Measurements from ENCODE around the gene DPP3. TPM values are rescaled to one million over a fixed set of nuclear protein-coding genes. Genes with fewer than 3 reads are reported as not detected.
A peak's percentile ranks its signal among the peaks of the same experiment; 100 is the strongest.
"Not testable (repeated sequence)": the region's sequence is repeated elsewhere in the genome, so short reads cannot be mapped to it uniquely, and the experiment has no call there.

DPP3 gene
- total and polyA plus RNA-seq, 8 donors, result 14.0 to 320 (median 28.2) TPM

- peaks cover 0 to 5% (median 3%) of the 10 kb centered on the region in 4 donors for H3K9me3 ChIP-seq
- TF ChIP-seq CTCF (IDR thresholded peaks at IDR 0.05) (no peak), EP300 (IDR thresholded peaks at IDR 0.05) (no peak), POLR2A (IDR thresholded peaks at IDR 0.05) (no peak), POLR2AphosphoS5 (IDR thresholded peaks at IDR 0.05) (no peak)
- H3K27me3 ChIP-seq, result no peaks in the 10 kb centered on the region
- 3 to 9% (median 5%) methylated on average over 12 of the region's 12 CpGs for WGBS, 5 donors
- peaks cover 8 to 15% (median 13%) of the 10 kb centered on the region in 4 donors for H3K4me1 ChIP-seq
- H3K36me3 ChIP-seq, result peaks cover 19 to 42% (median 41%) of the 10 kb centered on the region in 4 donors
- H3K27ac ChIP-seq, result peak overlapping the region; percentile 66 to 88 (median 84)
- peak overlapping the region; percentile 80 to 99 (median 88) for H3K4me3 ChIP-seq
- DNase-seq, result peak in 1 of 2 donors; percentile 25
- intact Hi-C loops (cut with DNase I; ENCODE audit: low total_unique reads), result no loop called here
Observed at GRCh38 chr11:66437979-66438503, 42.2 kb upstream of the DPP3 start.

DNA sequence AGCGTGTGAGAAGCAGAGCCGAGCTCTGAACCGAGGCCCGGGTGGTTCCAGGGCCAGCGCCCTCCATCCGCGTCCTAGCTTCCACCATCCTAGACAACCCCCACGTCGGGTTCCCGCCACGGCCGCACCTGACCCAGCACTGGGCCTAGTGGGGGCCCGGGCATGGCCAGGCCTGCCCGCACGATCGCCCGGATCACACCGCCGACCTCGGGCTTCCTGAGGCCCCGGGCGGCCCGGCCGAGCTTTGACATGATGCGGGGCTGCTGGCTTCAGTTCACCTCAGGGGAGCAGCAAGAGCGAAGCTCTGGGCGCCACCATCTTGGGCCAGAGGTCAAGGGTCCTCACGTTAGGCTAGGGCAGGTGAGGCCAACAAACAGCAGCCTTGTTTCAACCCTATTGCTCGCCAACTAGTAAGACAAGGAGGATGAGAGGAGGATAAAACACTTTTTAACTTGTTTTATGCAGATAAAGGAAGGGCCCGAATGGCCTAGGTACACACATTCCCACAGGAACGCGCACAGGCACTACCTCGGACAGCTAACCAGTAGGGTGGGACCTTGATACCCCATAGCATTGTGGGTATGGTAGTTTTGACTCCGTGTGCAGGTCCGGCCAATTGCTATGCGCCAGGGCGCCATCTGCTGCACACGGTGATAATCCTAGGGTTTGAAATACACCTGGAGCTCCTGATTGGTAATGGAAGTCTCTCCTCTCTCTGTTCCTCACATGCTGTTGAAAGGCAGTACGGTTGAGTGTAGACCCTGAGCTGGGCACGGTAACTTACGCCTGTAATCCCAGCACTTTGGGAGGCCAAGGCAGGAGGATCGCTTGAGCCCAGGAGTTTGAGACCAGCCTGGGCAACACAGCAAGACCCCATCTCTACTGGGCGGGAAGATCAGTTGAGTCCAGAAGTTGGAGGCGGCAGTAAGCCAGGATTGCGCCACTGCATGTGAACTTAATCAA, 41.4 kb upstream of the DPP3 start, which contains the start of gene MRPL11:
Gene MRPL11 (minus strand): TSS at position 345 of the 963 bp plus-strand sequence. CDS start 94 bp downstream, at position 251.
- Histone ChIP-seq H3K36me3 (peaks cover 14 to 35% (median 33%) of the 10 kb centered on the region in 4 donors), H3K9me3 (peaks cover 0 to 13% (median 9%) of the 10 kb centered on the region in 4 donors), H3K27me3 (no peaks in the 10 kb centered on the region), H3K4me3 (peak within 1 kb of the TSS; percentile 80 to 99 (median 88)), H3K27ac (peak within 1 kb of the TSS; percentile 66 to 88 (median 84)), H3K4me1 (peaks cover 8 to 15% (median 13%) of the 10 kb centered on the region in 4 donors)
- intact Hi-C loops (cut with DNase I; ENCODE audit: low total_unique reads), result no loop called here
- TF ChIP-seq CTCF (IDR thresholded peaks at IDR 0.05), result peak in 5 of 7 experiments; percentile 39 to 82 (median 41)
- peak; percentile 13 to 79 (median 59) for TF ChIP-seq POLR2AphosphoS5 (IDR thresholded peaks at IDR 0.05)
- no peak for TF ChIP-seq POLR2A (IDR thresholded peaks at IDR 0.05)
- peak; percentile 90 to 98 for DNase-seq
- 8 to 15% (median 9%) methylated on average over 25 to 45 of the region's 45 CpGs for WGBS, 5 donors

DNA sequence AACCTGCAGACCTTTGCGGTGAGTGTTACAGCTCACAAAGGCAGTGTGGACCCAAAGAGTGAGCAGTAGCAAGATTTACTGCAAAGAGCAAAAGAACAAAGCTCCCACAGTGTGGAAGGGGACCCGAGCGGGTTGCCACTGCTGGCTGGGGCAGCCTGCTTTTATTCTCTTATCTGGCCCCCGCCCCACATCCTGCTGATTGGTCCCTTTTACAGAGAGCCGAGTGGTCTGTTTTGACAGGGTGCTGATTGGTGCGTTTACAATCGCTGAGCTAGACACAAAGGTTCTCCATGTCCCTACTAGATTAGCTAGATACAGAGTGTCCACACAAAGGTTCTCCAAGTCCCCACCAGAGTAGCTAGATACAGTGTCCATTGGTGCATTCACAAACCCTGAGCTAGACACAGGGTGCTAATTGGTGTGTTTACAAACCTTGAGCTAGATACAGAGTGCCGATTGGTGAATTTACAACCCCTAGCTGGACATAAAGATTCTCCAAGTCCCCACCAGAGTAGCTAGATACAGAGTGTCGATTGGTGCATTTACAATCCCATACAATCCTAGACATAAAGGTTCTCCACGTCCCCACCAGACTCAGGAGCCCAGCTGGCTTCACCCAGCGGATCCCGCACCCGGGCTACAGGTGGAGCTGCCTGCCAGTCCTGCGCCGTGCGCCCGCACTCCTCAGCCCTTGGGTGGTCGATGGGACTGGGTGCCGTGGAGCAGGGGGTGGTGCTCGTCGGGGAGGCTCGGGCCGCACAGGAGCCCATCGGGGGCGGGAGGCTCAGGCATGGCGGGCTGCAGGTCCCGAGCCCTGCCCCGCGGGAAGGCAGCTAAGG, 39.9 kb upstream of the DPP3 start:
- H3K27ac ChIP-seq; intact Hi-C loops (cut with DNase I; ENCODE audit: low total_unique reads); H3K27me3 ChIP-seq; DNase-seq; H3K4me3 ChIP-seq: not testable (repeated sequence)
- 77 to 84% (median 81%) methylated on average over 17 to 29 of the region's 29 CpGs for WGBS, 5 donors
- Histone ChIP-seq H3K9me3 (peaks cover 0 to 18% (median 11%) of the 10 kb centered on the region in 4 donors), H3K36me3 (peaks cover 10 to 19% (median 19%) of the 10 kb centered on the region in 4 donors), H3K4me1 (peaks cover 8 to 15% (median 13%) of the 10 kb centered on the region in 4 donors)

DNA sequence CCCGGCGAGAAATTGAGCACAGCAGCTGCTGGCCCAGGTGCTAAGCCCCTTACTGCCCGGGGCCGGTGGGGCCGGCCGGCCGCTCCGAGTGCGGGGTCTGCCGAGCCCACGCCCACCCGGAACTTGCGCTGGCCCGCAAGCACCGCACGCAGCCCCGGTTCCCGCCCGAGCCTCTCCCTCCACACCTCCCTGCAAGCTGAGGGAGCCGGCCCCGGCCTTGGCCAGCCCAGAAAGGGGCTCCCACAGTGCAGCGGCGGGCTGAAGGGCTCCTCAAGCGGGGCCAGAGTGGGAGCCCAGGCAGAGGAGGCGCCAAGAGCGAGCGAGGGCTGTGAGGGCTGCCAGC, 39.3 kb upstream of the DPP3 start:
- intact Hi-C loops (cut with DNase I; ENCODE audit: low total_unique reads); H3K27me3 ChIP-seq; H3K27ac ChIP-seq; DNase-seq; H3K4me3 ChIP-seq: not testable (repeated sequence)
- H3K36me3 ChIP-seq, result peaks cover 5 to 14% (median 13%) of the 10 kb centered on the region in 4 donors
- peaks cover 0 to 18% (median 11%) of the 10 kb centered on the region in 4 donors for H3K9me3 ChIP-seq
- H3K4me1 ChIP-seq, result peaks cover 8 to 15% (median 13%) of the 10 kb centered on the region in 4 donors
- WGBS, 5 donors, result 81 to 93% (median 89%) methylated on average over 8 to 27 of the region's 27 CpGs

DNA sequence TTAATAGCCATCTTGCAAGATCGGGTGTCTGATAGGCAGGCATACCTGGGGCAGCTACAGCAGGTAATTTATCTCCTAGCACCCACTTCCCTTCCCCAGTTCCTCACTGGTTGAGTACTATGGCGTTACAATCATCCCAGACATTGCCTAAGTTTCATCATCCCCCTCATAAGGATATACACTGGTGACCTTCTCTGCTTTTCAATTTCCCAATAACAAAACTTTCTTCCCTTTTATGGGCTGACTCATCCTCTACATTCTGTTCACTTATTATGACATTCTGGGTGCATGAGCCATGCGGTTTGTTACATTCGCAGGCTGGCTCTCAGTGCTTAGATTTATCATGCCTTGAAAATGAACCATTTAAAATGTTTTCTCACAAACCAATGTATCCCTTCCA, 36.6 kb upstream of the DPP3 start:
- Histone ChIP-seq H3K27me3 (no peaks in the 10 kb centered on the region), H3K27ac (no peak overlapping the region), H3K9me3 (peaks cover 0 to 18% (median 11%) of the 10 kb centered on the region in 4 donors), H3K36me3 (no peaks in the 10 kb centered on the region), H3K4me3 (no peak overlapping the region), H3K4me1 (no peaks in the 10 kb centered on the region)
- no peak for DNase-seq
- intact Hi-C loops (cut with DNase I; ENCODE audit: low total_unique reads), result no loop called here
- 80 to 90% (median 83%) methylated on average over 4 of the region's 4 CpGs for WGBS, 5 donors
- TF ChIP-seq POLR2AphosphoS5 (IDR thresholded peaks at IDR 0.05) (no peak), POLR2A (IDR thresholded peaks at IDR 0.05) (no peak), EP300 (IDR thresholded peaks at IDR 0.05) (no peak), CTCF (IDR thresholded peaks at IDR 0.05) (no peak)
